ENCODE data around the gene GAMT. TPM values are rescaled to one million over a fixed set of nuclear protein-coding genes. Genes with fewer than 3 reads are reported as not detected.

Gene GAMT
- total RNA-seq, 2 experiments from 2014 or later: 13.2 to 13.8 TPM

DNA sequence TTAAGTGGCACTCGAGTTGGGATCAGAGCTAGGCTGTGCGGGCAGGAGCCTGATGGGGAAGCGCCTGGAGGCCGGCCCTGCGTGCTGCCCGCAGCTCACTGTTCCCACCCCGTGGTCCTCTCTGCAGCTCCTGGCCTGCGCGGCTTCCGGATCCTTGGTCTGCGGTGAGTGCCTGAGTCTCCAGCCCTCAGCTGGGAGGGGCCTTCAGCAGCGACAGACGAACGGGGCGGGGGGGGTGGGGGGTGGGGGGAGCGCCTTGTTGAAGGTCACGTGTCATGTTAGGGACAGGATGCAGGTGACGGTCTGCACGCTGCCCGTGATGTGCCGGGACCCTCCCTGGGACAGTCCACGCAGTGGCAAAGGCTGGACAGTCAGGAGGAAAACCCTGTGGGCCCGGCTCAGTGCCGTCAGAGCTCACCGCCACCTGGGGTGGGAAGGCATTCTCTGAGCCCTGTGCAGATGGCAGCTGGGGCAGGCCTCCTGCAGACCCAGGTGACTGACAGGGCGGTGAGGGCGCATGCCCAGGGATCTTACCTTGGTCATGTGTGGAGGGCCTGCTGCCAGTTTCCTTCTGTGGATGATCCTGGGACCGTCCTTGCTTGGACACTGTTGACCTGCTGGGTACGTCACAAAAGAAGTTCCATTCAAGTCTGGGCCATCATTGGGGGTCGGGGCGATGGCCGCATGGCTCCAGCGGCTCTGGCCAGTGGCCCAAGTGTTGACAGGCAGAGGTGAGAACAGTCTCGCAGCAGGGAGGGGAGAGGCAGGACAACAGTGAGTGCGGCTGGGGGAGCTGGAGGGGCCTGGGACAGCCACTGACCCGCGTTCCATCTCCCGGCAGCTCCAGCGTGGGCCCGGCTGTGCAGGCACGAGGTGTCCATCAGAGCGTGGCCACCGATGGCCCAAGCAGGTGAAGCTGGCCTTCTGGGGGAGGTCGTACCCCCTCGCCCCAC lies 13.4 kb downstream of the GAMT start:
- Mint-ChIP-seq H3K27me3 (peaks cover 2% of the 10 kb centered on the region), H3K27ac (no peak overlapping the region), H3K4me3 (no peak overlapping the region), H3K36me3 (ENCODE audit: low read depth) (peaks cover 38% of the 10 kb centered on the region), H3K4me1 (peaks cover 20% of the 10 kb centered on the region), H3K9me3 (no peaks in the 10 kb centered on the region)
- POLR2A ChIA-PET: no interaction called here
- DNase-seq: no peak
- CTCF ChIA-PET: no interaction called here

DNA sequence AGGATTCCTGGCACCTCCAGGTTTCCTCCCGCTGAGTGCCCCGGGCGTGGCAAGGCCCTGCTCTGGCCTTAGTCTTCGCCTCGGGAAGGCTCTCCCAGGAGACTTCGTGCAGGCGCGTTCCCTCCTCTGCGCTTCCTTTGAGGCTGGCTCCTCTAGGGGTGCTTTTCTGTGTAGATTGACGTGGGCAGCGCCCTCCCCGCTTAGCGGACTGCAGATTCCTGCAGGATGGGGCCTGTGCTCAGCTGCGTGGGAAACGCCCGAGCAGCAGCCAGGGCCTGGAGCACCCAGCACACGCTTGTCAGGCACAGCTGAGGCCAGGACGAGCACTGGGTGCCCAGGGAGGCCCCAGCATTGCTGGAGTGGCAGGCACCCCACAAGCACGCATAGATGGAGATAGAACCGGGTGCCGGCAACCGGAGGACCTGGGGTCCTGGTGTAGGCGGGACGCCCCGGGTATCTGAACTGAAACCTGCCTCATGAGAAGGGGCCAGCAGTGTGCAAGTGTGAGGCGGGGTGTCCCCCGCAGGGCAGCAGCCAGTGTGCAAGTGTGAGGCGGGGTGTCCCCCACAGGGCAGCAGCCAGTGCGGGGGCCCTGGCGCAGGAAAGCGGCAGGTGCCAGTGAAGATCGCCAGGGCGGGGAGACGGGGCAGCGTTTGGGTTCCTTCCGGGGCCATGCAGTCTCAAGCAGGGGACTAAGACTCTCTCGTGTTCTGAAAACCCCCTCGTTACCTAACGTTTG lies 14.2 kb downstream of the GAMT start:
- peaks cover 22% of the 10 kb centered on the region for H3K4me1 Mint-ChIP-seq
- peaks cover 36% of the 10 kb centered on the region for H3K36me3 Mint-ChIP-seq (ENCODE audit: low read depth)
- DNase-seq: no peak
- no peak overlapping the region for H3K27ac Mint-ChIP-seq
- ChIA-PET POLR2A (no interaction called here), CTCF (no interaction called here)
- H3K4me3 Mint-ChIP-seq: no peak overlapping the region
- H3K27me3 Mint-ChIP-seq: peaks cover 2% of the 10 kb centered on the region
- no peaks in the 10 kb centered on the region for H3K9me3 Mint-ChIP-seq

DNA sequence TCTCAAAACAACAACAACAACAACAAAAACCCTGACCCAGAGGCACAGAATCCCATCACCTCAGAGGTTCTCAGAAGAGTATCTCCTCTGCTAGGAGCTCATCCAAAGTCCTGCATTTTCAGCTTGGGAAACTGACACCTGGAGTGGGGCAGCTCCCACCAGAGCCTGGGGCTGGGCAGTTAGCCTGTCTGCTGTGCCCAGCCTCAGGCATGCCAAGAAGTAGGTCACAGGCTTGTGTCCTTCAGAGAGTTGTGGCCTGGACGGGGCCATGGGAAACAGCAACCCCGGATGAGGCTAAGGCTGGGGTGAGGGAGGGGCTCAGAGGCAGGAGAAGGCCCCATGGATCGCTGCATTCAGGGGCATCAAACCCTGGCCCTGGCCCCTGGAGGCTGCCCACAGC lies 15.5 kb downstream of the GAMT start:
- Mint-ChIP-seq H3K36me3 (ENCODE audit: low read depth) (peaks cover 30% of the 10 kb centered on the region), H3K9me3 (no peaks in the 10 kb centered on the region), H3K4me3 (no peak overlapping the region), H3K27me3 (peaks cover 2% of the 10 kb centered on the region), H3K4me1 (peaks cover 22% of the 10 kb centered on the region), H3K27ac (no peak overlapping the region)
- DNase-seq: no peak
- POLR2A ChIA-PET: interaction anchor here (1.3 to 1.5 kb wide), 2 partner anchors 11 to 111 kb away, joined by 3 read pairs; partner anchors contain the start of gene FAM174C
- CTCF ChIA-PET: no interaction called here

GRCh38 chr19:1384478-1385110 lies 16.7 kb downstream of the GAMT start:
- Mint-ChIP-seq H3K27ac (peak overlapping the region; percentile 54), H3K27me3 (peaks cover 2% of the 10 kb centered on the region), H3K4me1 (peaks cover 22% of the 10 kb centered on the region), H3K4me3 (peak overlapping the region; percentile 87), H3K9me3 (no peaks in the 10 kb centered on the region), H3K36me3 (ENCODE audit: low read depth) (peaks cover 27% of the 10 kb centered on the region)
- POLR2A ChIA-PET: interaction anchor here (1.3 to 1.5 kb wide), 2 partner anchors 12 to 109 kb away, joined by 3 read pairs; partner anchors contain the start of gene FAM174C
- no peak for DNase-seq
- CTCF ChIA-PET: no interaction called here

DNA sequence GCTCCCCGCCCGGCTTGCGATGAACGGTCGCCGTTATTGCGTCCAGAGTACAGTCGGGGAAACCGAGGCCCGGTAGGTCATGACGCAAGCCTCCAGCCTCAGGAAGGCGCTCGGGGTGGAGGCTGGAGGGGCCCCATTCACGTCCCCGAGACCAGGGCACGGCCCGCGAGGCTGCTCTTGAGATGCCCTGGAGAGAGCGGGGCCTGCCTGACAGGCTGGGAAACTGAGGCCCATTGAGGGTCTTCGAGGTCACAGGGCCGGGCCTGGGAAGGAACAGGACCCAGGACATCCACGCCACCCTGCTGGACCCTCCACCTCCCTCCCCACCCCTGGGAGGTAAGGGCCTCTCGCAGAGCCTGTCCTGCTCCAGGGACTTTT lies 17.3 kb downstream of the GAMT start:
- CTCF ChIA-PET: interaction anchor here (2.2 kb wide), 1 partner anchor 140 kb away, joined by 6 read pairs; no protein-coding TSS in a partner anchor
- Mint-ChIP-seq H3K27me3 (peaks cover 2% of the 10 kb centered on the region), H3K4me1 (peaks cover 22% of the 10 kb centered on the region), H3K4me3 (peak overlapping the region; percentile 87), H3K9me3 (no peaks in the 10 kb centered on the region), H3K27ac (peak overlapping the region; percentile 54), H3K36me3 (ENCODE audit: low read depth) (peaks cover 22% of the 10 kb centered on the region)
- no peak for DNase-seq
- POLR2A ChIA-PET: no interaction called here

GRCh38 chr19:1383312-1384084 lies 17.8 kb downstream of the GAMT start, which contains the start of gene NDUFS7:
Gene NDUFS7 (plus strand): TSS chr19:1383907. CDS start chr19:1383927, 20 bp downstream.
- peak within 1 kb of the TSS; percentile 87 for H3K4me3 Mint-ChIP-seq

DNA sequence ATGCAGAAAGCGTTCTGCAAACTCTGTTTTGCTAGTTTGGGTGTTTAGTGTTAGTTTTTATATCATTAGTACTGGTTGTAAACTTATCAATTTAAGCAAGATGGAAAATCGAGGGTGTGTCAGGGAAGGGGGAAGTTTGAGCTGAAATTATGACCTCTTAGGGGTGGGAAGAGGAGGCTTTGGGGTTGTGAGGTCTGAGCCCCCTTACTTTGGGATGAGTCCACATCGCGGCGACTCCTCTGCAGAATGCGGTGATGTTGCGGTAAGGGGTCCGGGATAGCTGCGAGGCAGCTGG lies 18.4 kb downstream of the GAMT start:
- DNase-seq: no peak
- Mint-ChIP-seq H3K4me3 (peak overlapping the region; percentile 87), H3K27ac (peak overlapping the region; percentile 97), H3K36me3 (ENCODE audit: low read depth) (peaks cover 14% of the 10 kb centered on the region), H3K4me1 (peaks cover 22% of the 10 kb centered on the region), H3K27me3 (peaks cover 2% of the 10 kb centered on the region), H3K9me3 (no peaks in the 10 kb centered on the region)
- CTCF ChIA-PET: interaction anchor here (0.6 to 2.2 kb wide), 6 partner anchors 66 to 1678 kb away, joined by 3 to 6 read pairs (median 4); no protein-coding TSS in a partner anchor
- POLR2A ChIA-PET: interaction anchor here (0.6 to 1.6 kb wide), 10 partner anchors 8 to 114 kb away, joined by 3 to 9 read pairs (median 3); partner anchors contain the start of genes CIRBP and FAM174C

More at GRCh38 chr19:1383312-1384084, 17.8 kb downstream of the GAMT start, which contains the start of gene NDUFS7:
- Mint-ChIP-seq H3K9me3 (no peaks in the 10 kb centered on the region), H3K27me3 (peaks cover 2% of the 10 kb centered on the region), H3K27ac (peak within 1 kb of the TSS; percentile 97), H3K36me3 (ENCODE audit: low read depth) (peaks cover 16% of the 10 kb centered on the region), H3K4me1 (peaks cover 22% of the 10 kb centered on the region)
- POLR2A ChIA-PET: interaction anchor here (0.6 to 1.6 kb wide), 9 partner anchors 8 to 114 kb away, joined by 3 to 9 read pairs (median 3); partner anchors contain the start of genes CIRBP and FAM174C
- CTCF ChIA-PET: interaction anchor here (0.6 to 2.2 kb wide), 6 partner anchors 66 to 1677 kb away, joined by 3 to 6 read pairs (median 4); no protein-coding TSS in a partner anchor
- peak; percentile 93 for DNase-seq

DNA sequence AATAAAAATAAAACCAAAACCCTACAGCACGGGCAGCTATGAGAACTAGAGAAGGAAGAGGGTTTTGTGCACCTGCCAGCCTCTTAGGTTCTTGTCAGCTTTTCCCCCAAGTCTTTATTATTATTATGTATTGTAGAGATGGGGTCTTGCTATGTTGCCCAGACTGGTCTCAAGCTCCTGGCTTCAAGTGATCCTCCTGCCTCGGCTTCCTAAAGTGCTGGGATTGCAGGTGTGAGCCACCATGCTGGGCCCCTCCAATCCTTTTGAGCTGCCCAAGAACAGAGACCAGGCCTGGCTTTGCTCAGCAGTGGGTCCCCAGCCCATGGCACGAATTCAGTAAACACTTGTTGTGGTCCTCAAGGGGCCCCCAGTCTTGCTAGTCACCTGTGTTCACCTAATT lies 19.1 kb downstream of the GAMT start:
- peaks cover 22% of the 10 kb centered on the region for H3K4me1 Mint-ChIP-seq
- peaks cover 13% of the 10 kb centered on the region for H3K36me3 Mint-ChIP-seq (ENCODE audit: low read depth)
- peaks cover 2% of the 10 kb centered on the region for H3K27me3 Mint-ChIP-seq
- H3K27ac Mint-ChIP-seq: no peak overlapping the region
- H3K4me3 Mint-ChIP-seq: no peak overlapping the region
- ChIA-PET POLR2A (interaction anchor here (1.0 to 1.6 kb wide), 4 partner anchors 10 to 107 kb away, joined by 3 to 4 read pairs (median 3); partner anchors contain the start of gene FAM174C), CTCF (interaction anchor here (0.8 to 2.2 kb wide), 2 partner anchors 138 to 276 kb away, joined by 3 to 6 read pairs; no protein-coding TSS in a partner anchor)
- no peak for DNase-seq
- no peaks in the 10 kb centered on the region for H3K9me3 Mint-ChIP-seq

- Mint-ChIP-seq H3K27ac (no peak overlapping the region), H3K4me3 (no peak overlapping the region), H3K9me3 (no peaks in the 10 kb centered on the region), H3K27me3 (peaks cover 2% of the 10 kb centered on the region), H3K4me1 (peaks cover 18% of the 10 kb centered on the region), H3K36me3 (ENCODE audit: low read depth) (peaks cover 15% of the 10 kb centered on the region)
- ChIA-PET CTCF (no interaction called here), POLR2A (no interaction called here)
- no peak for DNase-seq
Observed at GRCh38 chr19:1379961-1380489, 21.3 kb downstream of the GAMT start.

DNA sequence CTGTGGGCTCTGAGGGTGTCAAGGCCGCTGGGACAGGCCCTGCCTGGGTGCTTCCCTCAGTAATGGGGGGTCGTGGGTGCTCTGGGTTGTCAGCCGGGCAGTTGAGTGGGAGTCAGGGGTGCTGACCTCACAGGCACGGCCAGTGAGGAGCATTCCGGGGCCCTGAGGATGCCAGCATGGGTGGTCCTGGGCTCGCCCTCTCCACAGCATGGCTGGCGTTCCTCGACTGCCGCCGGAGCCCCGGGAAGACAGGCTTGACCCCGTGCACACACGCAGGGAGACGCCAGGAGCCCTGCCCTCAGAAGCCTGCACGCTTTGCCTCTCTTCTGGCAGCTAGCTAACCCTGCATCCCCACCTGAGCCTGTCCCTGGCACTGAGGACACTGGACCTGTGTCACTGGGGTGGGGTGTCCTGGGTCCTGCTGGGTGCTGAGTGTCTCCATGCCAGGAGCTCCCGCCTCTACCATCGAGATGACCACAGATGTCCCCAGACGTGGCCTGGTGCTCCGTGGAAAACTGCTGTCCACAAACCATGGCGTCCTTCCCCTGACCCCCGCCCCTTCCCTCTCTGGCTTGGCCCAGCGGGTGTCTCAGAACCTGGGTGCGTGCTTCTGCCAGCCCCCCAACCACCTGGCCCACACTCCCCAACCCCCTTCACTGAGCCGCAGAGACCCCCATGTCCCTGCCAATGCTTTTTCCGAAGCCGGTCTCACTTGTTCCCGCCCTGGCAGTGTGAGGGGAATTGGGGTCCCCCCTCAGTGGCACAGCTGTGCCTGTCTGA lies 22.0 kb downstream of the GAMT start:
- Mint-ChIP-seq H3K9me3 (no peaks in the 10 kb centered on the region), H3K36me3 (ENCODE audit: low read depth) (peaks cover 16% of the 10 kb centered on the region), H3K4me1 (peaks cover 11% of the 10 kb centered on the region), H3K27me3 (peaks cover 2% of the 10 kb centered on the region), H3K27ac (no peak overlapping the region), H3K4me3 (no peak overlapping the region)
- CTCF ChIA-PET: no interaction called here
- POLR2A ChIA-PET: no interaction called here
- DNase-seq: no peak

DNA sequence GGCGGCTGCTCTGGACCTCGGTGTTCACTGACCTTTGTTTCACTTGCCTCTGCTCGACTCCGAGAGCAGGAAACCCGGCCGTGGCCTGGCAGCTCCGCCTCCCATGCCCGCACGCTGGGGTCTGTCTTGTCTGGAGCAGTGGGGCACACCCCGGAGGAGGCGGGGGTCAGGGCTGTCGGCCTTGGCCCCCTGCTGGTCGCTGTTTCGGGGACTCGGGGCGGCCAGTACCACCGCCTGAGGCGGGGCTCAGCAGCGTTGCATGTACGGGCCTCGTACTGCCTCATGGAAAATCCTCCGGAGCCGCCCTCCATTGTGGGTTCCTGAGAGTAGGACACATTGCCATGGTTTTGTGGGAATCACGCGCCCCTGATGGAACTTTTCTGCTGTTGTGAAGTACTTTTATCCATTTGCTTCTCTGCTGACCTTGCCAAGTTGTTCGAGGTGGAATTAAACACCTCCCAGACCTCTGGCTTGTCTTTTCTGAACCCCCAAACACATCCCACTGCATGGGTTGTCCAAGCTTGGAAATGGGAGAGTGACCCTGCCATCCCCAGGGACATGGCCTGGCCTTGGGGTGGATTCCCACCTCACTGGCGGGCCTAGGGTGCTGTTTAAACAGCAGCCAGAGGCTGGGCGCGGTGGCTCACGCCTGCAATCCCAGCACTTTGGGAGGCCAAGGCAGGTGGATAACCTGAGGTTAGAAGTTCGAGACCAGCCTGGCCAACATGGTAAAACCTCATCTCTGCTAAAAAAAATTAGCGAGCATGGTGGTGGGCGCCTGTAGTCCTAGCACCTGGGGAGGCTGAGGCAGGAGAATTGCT lies 23.2 kb downstream of the GAMT start:
- Mint-ChIP-seq H3K9me3 (no peaks in the 10 kb centered on the region), H3K27me3 (no peaks in the 10 kb centered on the region), H3K4me3 (no peak overlapping the region), H3K36me3 (ENCODE audit: low read depth) (peaks cover 14% of the 10 kb centered on the region), H3K4me1 (peaks cover 4% of the 10 kb centered on the region), H3K27ac (no peak overlapping the region)
- DNase-seq: no peak
- POLR2A ChIA-PET: no interaction called here
- CTCF ChIA-PET: no interaction called here

Data from activated CD4-positive, alpha-beta memory T cell treated with anti-CD3 and anti-CD28 coated beads, Interleukin-2, amount 10 ng/mL, durations not matched to agents 7 days and 5 days (primary cell).